NCI-H2196 treated with DMSO at 0.1 percent for 48 hours (cell line): ENCODE results near the gene CSH1.
"Not testable (repeated sequence)": the region's sequence is repeated elsewhere in the genome, so short reads cannot be mapped to it uniquely, and the experiment has no call there.

ENCODE experiments used
- DNase-seq: peaks from one replicate; lab custom pipeline; 2025; ENCODE audit not compliant: unreplicated experiment; lab: John Stamatoyannopoulos, UW

The CSH1 gene

GRCh38 chr17:63870292-63870665 is 26.1 kb downstream of the CSH1 start:
- not testable (repeated sequence) for DNase-seq

DNA sequence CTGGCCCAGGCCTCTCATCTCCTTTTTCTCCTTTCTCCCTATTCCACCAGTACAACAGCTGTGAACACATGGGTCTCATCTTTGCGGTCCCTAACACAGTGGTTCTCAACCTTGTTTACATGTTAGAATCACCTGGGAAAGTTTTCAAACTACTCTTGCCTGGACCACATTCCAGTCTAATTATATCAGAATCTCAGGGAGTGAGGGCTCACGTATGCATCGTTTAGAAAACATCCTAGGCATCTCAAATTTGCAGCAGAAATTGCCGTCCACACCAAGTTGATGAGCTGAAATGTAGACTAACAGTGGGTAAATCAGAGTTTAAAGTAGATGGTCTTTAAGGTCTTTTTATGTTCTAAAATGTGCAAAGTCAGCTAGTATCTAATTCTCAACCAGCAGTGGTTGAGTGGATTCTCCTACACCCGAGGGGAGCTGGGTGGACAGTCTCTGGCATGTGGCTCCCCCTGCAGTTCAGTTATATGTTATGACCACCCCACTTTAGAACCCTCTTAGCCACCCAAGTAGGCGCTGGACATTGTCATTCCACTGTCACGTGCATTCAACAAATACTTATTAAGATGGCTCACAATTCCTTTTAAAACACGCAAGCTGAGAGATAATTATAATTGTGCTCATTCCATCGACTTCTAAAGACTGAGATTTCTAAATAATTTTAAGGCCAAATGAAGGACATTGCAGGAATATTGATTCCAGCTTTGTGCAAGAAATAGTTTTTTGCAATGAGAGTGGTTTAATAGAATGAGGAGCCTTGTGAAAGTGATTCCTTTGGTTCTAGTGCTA is 26.7 kb downstream of the CSH1 start:
- DNase-seq, result not testable (repeated sequence)

DNA sequence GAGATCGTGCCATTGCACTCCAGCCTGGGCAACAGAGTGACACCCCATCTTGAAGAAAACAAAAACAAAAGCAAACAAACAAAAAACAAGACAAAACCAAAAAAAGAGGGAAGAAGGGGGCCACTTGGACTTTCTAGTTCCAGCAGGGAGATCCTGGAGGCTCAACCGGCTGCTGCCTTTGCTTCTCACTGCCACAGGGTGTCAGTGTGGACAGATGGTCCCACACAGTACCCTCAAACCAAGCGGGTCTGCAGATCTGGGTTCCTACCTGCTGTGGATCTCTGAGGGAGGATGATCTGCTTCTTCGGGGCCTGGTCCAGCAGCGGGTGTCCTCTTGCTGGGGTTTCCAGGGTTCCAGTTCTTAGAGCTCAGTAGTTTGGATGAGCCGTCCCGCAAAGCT is 29.7 kb downstream of the CSH1 start:
- not testable (repeated sequence) for DNase-seq

DNA sequence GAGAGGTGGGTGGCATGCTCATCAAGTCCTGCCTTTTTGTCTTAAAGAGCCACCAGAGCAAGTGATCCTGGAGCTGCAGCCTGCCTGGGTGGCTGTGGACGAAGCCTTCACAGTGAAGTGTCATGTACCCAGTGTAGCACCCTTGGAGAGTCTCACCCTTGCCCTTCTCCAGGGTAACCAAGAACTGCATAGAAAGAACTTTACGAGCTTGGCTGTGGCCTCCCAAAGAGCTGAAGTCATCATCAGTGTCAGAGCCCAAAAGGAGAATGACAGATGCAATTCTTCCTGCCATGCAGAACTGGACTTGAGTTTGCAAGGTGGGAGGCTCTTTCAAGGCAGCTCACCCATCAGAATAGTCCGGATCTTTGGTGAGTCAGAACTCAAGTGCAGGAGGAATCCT is 37.1 kb downstream of the CSH1 start:
- no peak for DNase-seq

DNA sequence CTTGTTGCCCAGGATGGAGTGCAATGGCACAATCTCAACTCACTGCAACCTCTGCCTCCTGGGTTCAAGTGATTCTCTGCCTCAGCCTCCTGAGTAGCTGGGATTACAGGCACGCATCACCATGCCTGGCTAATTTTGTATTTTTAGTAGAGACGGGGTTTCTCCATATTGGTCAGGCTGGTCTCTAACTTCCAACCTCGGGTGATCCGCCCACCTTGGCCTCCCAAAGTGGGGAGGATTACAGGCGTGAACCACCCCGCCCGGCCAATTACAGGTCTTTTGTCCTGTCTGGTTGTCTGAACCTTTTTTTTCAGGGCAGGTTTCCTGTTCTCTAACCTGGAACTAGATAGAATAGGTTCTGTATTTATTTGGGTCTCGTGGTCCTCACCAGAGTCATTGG is 39.9 kb downstream of the CSH1 start:
- not testable (repeated sequence) for DNase-seq

- DNase-seq, result no peak
Observed at GRCh38 chr17:63855185-63855584, 41.2 kb downstream of the CSH1 start.

- DNase-seq, result no peak
Observed at GRCh38 chr17:63854709-63855108, 41.7 kb downstream of the CSH1 start.

DNA sequence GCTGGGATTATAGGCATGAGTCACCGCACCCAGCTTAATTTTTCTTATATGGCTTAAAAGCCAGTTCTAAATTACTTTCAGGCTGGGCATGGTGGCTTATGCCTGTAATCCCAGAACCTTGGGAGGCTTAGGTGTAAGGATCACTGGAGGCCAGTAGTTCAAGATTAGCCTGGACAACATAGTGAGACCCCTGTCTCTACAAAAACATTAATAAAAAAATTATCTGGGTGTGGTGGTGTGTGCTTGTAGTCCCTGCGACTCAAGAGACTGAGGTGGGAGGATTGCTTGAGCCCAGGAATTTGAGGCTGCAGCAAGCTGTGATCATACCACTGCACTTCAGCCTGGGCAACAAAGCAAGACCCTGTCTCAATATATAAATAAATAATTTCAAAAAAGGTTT is 43.1 kb downstream of the CSH1 start:
- no peak for DNase-seq

DNA sequence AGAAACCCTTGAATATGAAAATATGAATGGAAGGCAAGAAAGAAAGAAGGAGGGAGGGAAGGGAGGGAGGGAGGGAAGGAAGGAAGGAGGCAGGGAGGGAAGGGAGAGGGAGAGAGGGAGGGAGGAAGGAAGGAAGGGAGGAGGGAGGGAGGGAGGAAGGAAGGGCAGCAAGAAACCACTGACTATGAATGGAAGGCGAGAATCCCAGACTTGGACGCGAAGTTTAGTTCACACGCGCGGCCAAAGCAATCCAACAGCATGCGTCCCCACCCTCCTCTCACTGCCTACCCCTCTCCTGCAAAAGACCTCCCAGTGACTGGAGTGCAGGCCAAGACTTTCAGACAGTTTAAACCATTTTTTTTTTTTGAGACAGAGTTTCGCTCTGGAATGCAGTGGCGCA is 46.0 kb downstream of the CSH1 start:
- no peak for DNase-seq

DNA sequence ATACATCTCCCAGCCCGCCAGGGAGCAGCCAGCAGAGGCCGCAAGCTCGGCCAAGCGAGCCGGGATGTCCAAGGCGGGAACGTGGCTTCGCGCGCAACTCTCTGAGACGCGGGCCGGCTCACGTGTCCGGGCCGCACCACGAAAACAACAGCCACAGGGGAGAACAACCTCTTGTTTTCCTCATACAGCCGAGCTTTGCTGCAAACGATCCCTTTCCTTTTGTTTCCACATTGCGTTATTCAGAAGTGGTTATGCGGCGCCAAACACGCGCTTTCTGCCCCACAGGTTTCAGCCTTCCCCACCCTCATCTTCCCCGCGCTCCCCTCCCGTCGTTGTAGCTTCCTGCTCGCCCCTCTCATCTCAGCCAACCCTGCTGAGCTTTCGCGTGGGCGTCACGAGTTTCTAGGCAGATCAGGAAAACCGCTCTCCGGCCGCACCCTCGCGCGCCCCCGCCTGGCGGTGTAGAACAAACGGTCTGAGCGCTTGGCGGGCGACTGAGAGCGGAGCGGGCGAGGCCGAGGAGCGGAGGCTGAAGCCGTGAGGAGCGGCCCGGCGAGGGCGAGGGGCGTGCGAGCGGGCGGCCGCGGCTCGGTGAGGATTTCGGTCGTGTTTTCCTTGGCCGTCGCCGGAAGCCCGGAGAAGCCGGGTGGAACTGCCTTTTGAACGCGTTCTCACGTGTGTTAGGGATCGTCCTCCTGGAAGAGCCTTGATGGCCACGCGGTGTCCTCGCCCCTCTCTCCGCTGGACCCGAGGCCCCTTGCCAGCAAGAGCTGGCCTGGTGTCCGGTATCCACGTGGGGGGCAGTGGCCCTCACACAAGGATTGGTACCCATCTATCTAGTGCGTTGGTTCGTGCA is 47.3 kb downstream of the CSH1 start:
- DNase-seq, result no peak

- DNase-seq, result no peak
Observed at GRCh38 chr17:63847525-63848249, 48.7 kb downstream of the CSH1 start.

DNA sequence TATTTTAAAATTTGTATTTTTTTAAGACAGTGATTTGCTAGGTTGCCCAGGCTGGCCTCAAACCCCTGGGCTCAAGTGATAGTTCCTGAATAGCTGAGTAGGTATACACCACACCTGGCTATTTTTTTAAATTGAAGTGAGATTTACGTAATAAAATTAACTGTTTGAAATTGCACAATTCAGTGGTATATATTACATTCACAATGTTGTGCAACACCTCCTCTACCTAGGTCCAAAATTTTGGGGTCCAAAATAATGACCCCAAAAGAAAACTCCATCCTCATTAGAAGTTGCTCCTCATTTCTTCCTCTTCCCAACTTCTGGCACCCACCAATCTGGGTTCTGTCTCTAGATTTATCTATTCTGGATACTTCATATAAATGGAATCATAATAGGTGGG is 50.9 kb downstream of the CSH1 start:
- DNase-seq, result no peak
